ENCODE data around the gene OSMR. TPM values are rescaled to one million over a fixed set of nuclear protein-coding genes. Genes with fewer than 3 reads are reported as not detected.

OSMR gene
- total RNA-seq: 10 to 100 TPM; 38.6 to 61.0 (median 51.7) TPM

DNA sequence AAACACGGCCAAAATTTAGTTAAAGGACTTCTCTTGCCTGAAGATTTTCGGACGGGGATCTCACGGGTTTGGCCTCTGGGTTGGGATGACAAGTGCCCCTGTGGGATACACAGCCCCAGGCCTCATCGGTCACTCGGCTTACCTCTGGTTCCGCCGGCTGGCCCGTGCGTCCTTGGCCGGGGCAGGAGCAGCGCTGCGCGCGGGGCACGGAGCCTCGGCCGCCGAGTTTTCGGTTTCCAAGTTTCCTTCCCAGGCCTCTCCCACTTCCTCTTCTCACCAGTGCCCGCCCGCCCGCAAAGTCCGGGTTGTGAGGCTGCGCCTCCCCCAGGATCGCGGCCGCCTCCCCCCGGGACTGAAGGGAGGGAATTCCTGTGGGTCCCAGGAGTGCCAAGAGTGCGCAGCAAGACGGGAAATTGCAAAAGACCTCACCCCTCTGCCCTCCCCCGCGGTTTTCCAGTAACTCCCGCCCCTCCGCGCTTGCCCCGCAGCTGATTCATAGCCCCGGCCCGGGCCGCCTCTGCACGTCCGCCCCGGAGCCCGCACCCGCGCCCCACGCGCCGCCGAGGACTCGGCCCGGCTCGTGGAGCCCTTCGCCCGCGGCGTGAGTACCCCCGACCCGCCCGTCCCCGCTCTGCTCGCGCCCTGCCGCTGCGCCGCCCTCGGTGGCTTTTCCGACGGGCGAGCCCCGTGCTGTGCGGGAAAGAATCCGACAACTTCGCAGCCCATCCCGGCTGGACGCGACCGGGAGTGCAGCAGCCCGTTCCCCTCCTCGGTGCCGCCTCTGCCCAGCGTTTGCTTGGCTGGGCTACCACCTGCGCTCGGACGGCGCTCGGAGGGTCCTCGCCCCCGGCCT is at the start of gene OSMR:
TSS of gene OSMR (plus strand) at position 487 of the 853 bp plus-strand sequence. CDS start 23,033 bp downstream, outside the sequence.
- TF ChIP-seq CTCF (IDR thresholded peaks at IDR 0.05; ENCODE audit: low read depth): no peak

DNA sequence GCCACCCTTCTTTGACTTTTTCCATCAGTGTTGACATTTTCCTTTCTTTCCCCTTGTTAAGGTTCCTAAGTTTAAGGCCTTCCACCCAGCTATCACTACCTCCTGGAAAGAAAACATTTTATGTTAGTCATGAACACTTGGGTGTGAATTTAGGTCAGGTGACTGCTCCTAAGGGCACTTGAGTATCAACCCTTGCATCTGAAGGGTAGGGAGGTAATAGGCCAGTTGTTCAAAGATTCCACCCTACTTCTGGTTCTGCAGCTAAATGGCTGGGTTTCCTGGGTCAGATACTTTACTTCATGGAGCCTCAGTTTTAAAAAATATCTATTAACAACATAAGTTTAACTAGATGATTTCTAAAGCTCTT is 49.1 kb upstream of the OSMR start:
- no peak for TF ChIP-seq CTCF (IDR thresholded peaks at IDR 0.05; ENCODE audit: low read depth)

- no peak for TF ChIP-seq CTCF (IDR thresholded peaks at IDR 0.05; ENCODE audit: low read depth)
Observed at GRCh38 chr5:38797838-38798237, 48.0 kb upstream of the OSMR start.

- TF ChIP-seq CTCF (IDR thresholded peaks at IDR 0.05; ENCODE audit: low read depth): no peak
Observed at GRCh38 chr5:38799556-38800377, 46.0 kb upstream of the OSMR start.

GRCh38 chr5:38800515-38800914 is 45.3 kb upstream of the OSMR start:
- no peak for TF ChIP-seq CTCF (IDR thresholded peaks at IDR 0.05; ENCODE audit: low read depth)

DNA sequence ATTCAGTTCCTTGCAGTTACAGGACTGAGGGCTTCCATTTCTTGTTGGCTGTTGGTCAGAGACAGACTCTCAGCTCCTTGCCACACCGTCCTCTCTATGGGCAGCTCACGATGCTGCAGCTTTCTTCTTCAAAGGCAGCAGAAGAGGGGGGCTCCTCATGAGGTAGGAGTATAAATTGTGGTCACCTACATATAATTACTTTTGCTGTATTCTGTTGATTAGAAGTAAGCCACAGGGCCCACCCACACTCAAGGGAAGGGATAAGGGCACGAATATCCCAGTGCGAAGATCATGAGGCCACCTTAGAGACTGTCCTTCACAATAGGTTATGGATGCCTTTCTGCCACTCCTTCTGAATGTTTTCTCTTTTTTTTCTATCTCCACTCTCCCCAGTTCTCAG is 43.7 kb upstream of the OSMR start:
- no peak for TF ChIP-seq CTCF (IDR thresholded peaks at IDR 0.05; ENCODE audit: low read depth)

GRCh38 chr5:38803246-38803645 is 42.6 kb upstream of the OSMR start:
- no peak for TF ChIP-seq CTCF (IDR thresholded peaks at IDR 0.05; ENCODE audit: low read depth)
